GM20431 (cell line): ENCODE measurements around the gene KCNH3.

Experiments
- in situ Hi-C: fragments of 300-500 bp; cut with MseI, MboI; formaldehyde crosslinking; loops from one replicate; pipeline ENCODE4 v1.15.0; 2020; ENCODE audit warnings: low sequenced_read_pairs; ENCODE audit not compliant: unreplicated experiment

KCNH3 gene

GRCh38 chr12:49557187-49557916 is 18.5 kb downstream of the KCNH3 start:
- in situ Hi-C loops, result no loop called here

GRCh38 chr12:49557917-49558215 is 19.0 kb downstream of the KCNH3 start:
- in situ Hi-C loops, result no loop called here

- in situ Hi-C loops, result no loop called here
Measured at GRCh38 chr12:49558526-49558925, 19.7 kb downstream of the KCNH3 start.

GRCh38 chr12:49559011-49559675 is 20.3 kb downstream of the KCNH3 start:
- in situ Hi-C loops, result no loop called here

GRCh38 chr12:49560695-49561094 is 21.9 kb downstream of the KCNH3 start:
- in situ Hi-C loops, result no loop called here

- in situ Hi-C loops, result no loop called here
Measured at GRCh38 chr12:49562233-49562632, 23.4 kb downstream of the KCNH3 start.

- in situ Hi-C loops, result no loop called here
Measured at GRCh38 chr12:49562831-49563230, 24.0 kb downstream of the KCNH3 start.

GRCh38 chr12:49563951-49564685 is 25.3 kb downstream of the KCNH3 start:
- in situ Hi-C loops, result no loop called here

GRCh38 chr12:49564686-49565405 is 26.0 kb downstream of the KCNH3 start:
- in situ Hi-C loops, result no loop called here

GRCh38 chr12:49565406-49566265 is 26.8 kb downstream of the KCNH3 start:
- in situ Hi-C loops, result no loop called here

- in situ Hi-C loops, result no loop called here
Measured at GRCh38 chr12:49566361-49566760, 27.5 kb downstream of the KCNH3 start.

GRCh38 chr12:49567302-49567610 is 28.4 kb downstream of the KCNH3 start:
- in situ Hi-C loops, result no loop called here

GRCh38 chr12:49567611-49568441 is 29.0 kb downstream of the KCNH3 start, which contains the start of gene MCRS1:
Gene MCRS1 (minus strand): TSS chr12:49568142. CDS start chr12:49566731, 1,411 bp downstream.
- in situ Hi-C loops, result no loop called here

- in situ Hi-C loops, result no loop called here
Measured at GRCh38 chr12:49568442-49569162, 29.8 kb downstream of the KCNH3 start.

GRCh38 chr12:49577589-49578315 is 38.9 kb downstream of the KCNH3 start:
- in situ Hi-C loops, result no loop called here

- in situ Hi-C loops, result no loop called here
Measured at GRCh38 chr12:49578471-49579112, 39.8 kb downstream of the KCNH3 start.
